DOHH2 (cell line): Measurements from ENCODE around the gene YTHDF2.

Experiments
- EZH2phosphoT487 ChIP-seq: fragments of 200-600 bp; sonication (generic); IDR thresholded peaks from 2 replicates; pipeline ENCODE4 v1.6.1; 2017; ENCODE audit warnings: borderline replicate concordance, mild to moderate bottlenecking, antibody characterized with exemption, low read length, moderate library complexity, mixed read lengths
- TF ChIP-seq, protein P1 (sequence below): fragments of 200-600 bp; sonication (generic); IDR thresholded peaks from one replicate; pipeline ENCODE4 v1.5.1; 2014; ENCODE audit warnings: antibody characterized with exemption, mild to moderate bottlenecking, low read depth, low read length; ENCODE audit not compliant: poor library complexity, severe bottlenecking

DNA sequence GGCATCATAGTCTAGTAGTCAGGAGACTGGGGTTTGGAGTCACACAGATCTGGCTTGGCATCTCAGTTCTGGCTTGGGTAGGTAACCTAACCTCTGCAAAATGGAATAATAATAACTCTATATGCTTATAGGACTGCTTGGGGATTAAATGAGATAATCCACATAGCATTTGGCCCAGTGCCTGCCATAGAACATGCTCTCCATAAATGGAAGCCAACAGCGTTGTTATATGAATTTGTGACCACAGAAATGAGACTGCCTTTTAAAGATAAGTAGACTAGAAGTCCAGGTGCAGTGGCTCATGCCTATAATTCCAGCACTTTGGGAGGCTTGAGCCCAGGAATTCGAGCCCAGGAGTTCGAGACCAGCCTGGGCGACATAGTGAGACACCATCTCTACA is 71.2 kb downstream of the YTHDF2 start:
- TF ChIP-seq, protein P1, sequence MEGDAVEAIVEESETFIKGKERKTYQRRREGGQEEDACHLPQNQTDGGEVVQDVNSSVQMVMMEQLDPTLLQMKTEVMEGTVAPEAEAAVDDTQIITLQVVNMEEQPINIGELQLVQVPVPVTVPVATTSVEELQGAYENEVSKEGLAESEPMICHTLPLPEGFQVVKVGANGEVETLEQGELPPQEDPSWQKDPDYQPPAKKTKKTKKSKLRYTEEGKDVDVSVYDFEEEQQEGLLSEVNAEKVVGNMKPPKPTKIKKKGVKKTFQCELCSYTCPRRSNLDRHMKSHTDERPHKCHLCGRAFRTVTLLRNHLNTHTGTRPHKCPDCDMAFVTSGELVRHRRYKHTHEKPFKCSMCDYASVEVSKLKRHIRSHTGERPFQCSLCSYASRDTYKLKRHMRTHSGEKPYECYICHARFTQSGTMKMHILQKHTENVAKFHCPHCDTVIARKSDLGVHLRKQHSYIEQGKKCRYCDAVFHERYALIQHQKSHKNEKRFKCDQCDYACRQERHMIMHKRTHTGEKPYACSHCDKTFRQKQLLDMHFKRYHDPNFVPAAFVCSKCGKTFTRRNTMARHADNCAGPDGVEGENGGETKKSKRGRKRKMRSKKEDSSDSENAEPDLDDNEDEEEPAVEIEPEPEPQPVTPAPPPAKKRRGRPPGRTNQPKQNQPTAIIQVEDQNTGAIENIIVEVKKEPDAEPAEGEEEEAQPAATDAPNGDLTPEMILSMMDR: no peak
- TF ChIP-seq EZH2phosphoT487: no peak
